ENCODE results near the gene DISP1.

DNA sequence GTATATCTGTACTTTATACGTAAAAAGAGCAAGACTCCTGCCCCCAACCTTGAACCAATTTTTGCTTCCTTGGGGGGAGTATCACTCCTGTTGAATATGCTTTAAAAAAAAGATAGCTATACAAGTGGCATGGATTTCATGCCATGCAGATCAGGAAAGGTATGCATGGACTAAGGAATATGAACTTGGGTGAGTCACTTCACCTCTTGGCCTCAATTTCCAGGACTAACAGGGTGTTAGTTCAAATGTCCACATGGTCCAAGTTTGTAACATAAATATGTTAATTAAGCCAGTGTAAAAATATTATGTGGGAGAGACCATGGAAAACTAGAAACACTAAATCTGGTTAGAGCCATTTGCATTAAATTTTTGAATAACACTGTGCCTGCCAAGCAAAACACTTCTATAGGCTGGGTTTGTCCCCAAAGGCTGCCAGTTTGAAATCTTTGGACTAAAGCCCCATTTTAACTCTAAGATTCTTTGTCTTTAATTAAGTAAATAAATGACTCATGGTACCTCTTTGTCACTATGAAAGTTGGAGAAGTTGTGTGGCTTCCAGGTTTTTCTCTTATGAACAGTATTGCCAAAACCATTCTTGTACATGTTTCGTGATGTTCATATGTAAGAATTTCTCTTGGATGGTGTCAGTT lies 44.7 kb upstream of the DISP1 start:
- TF ChIP-seq, protein P1, sequence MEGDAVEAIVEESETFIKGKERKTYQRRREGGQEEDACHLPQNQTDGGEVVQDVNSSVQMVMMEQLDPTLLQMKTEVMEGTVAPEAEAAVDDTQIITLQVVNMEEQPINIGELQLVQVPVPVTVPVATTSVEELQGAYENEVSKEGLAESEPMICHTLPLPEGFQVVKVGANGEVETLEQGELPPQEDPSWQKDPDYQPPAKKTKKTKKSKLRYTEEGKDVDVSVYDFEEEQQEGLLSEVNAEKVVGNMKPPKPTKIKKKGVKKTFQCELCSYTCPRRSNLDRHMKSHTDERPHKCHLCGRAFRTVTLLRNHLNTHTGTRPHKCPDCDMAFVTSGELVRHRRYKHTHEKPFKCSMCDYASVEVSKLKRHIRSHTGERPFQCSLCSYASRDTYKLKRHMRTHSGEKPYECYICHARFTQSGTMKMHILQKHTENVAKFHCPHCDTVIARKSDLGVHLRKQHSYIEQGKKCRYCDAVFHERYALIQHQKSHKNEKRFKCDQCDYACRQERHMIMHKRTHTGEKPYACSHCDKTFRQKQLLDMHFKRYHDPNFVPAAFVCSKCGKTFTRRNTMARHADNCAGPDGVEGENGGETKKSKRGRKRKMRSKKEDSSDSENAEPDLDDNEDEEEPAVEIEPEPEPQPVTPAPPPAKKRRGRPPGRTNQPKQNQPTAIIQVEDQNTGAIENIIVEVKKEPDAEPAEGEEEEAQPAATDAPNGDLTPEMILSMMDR (IDR thresholded peaks at IDR 0.05), result no peak
- TF ChIP-seq POLR2A (IDR thresholded peaks at IDR 0.05), result no peak
